Heart left ventricle (tissue), 13 donors: ENCODE data around the gene PPARG.

Source experiments
- CTCF ChIP-seq, 12 donors: fragments of 200-600 bp; sonication (generic) in 4 of 12; IDR thresholded peaks; one replicate each; pipeline versions ENCODE4 v1.5.0 to v1.8.0; 2018 to 2022; ENCODE audit warnings: antibody characterized with exemption in 12 of 12, mild to moderate bottlenecking in 5 of 12
- POLR2A ChIP-seq, 2 donors: fragments of 450-650 bp; IDR thresholded peaks; one replicate each; pipeline ENCODE4 v1.6.1; 2017; ENCODE audit warnings: antibody characterized with exemption in 2 of 2, mild to moderate bottlenecking in 2 of 2, moderate library complexity in 2 of 2
- donor health status: ischemic (EF 13 %, LVEDD 7.1; RV severe dilation, severe dysfunction).
- donor health status: DM: no; HTN: yes; CAD: no.
- donor health status: DM: no; HTN: no; CAD: no.
- donor health status: ischemic (EF 25% LVEDD 6.9; RV normal size, moderate dysfunction).
- donor health status: ischemic (EF 25% LVEDD 5.7; RV mildly dilated, moderate dysfunction).
- donor health status: ischemic (EF 35%, LVEDD 5.7; RV mildly dilated, moderate dysfunction).
- donor health status: nonischemic (EF 11% LVEDD 7.7; RV severe dilation, severe dysfunction).
- donor health status: DM: yes; HTN: yes; CAD: no.
- donor health status: PGD.
- donor health status: ischemic (EF 29% LVEDD 5.4; RV normal size, mild dysfunction).
- donor health status: nonischemic (EF 23%, LVEDD 6.1; RV moderate dilation, normal function).

- TF ChIP-seq CTCF (IDR thresholded peaks at IDR 0.05) (no peak), POLR2A (IDR thresholded peaks at IDR 0.05) (no peak)
Measured at GRCh38 chr3:12369598-12369997, 80.7 kb downstream of the PPARG start.
